H1 (cell line): ENCODE results near the gene TMPRSS4. TPM values are rescaled to one million over a fixed set of nuclear protein-coding genes. Genes with fewer than 3 reads are reported as not detected.
A peak's percentile ranks its signal among the peaks of the same experiment; 100 is the strongest.

ENCODE experiments used
- CTCF ChIA-PET: fragments of 300-600 bp; sonication (Branson Sonifier 250); formaldehyde crosslinking; loops from one replicate; lab custom pipeline; 2021; ENCODE audit not compliant: partially characterized antibody; lab: Charles Lee
- POLR2A ChIA-PET: fragments of 300-600 bp; sonication (Branson Sonifier 250); formaldehyde crosslinking; loops from one replicate; lab custom pipeline; 2021; ENCODE audit warnings: inconsistent platforms; ENCODE audit not compliant: partially characterized antibody; lab: Charles Lee
- DNase-seq, 2 experiments: peaks; one replicate each; pipeline versions ENCODE4 v3.0.0 to v3.0.0-alpha.2; 2010 to 2022; ENCODE audit warnings: low spot score in 2 of 2, low read depth in 1 of 2, mixed read lengths in 1 of 2
- FAIRE-seq: peaks from 2 replicates; lab custom pipeline; 2011; peaks lifted over from hg19 to GRCh38; lab: Jason Lieb, UNC
- H2AFZ ChIP-seq: 2 replicates; pipeline ENCODE4 v1.8.1; 2012; ENCODE audit warnings: low read length, inconsistent platforms
- H2AK5ac ChIP-seq: 2 replicates; pipeline ENCODE4 v1.6.1; 2013; ENCODE audit warnings: low read depth, low read length
- H2BK120ac ChIP-seq: replicated peaks from 2 replicates; pipeline ENCODE3; 2013; ENCODE audit warnings: low read depth, low read length, inconsistent platforms
- H2BK12ac ChIP-seq: 2 replicates; pipeline ENCODE4 v1.6.1; 2013; ENCODE audit warnings: low read depth, low read length
- H2BK15ac ChIP-seq: 2 replicates; pipeline ENCODE4 v1.6.1; 2013; ENCODE audit warnings: low read length
- H2BK20ac ChIP-seq: 2 replicates; pipeline ENCODE4 v1.6.1; 2013; ENCODE audit warnings: low read length
- H2BK5ac ChIP-seq: 2 replicates; pipeline ENCODE4 v1.6.1; 2013; ENCODE audit warnings: low read depth, low read length
- H3K14ac ChIP-seq: 2 replicates; pipeline ENCODE4 v1.6.1; 2013; ENCODE audit warnings: inconsistent platforms; ENCODE audit not compliant: insufficient read length
- H3K18ac ChIP-seq: 2 replicates; pipeline ENCODE4 v1.6.1; 2013; ENCODE audit warnings: low read length; ENCODE audit errors: extremely low read depth
- H3K23ac ChIP-seq: 2 replicates; pipeline ENCODE4 v1.6.1; 2013; ENCODE audit warnings: inconsistent platforms; ENCODE audit not compliant: insufficient read length
- H3K23me2 ChIP-seq: 2 replicates; pipeline ENCODE4 v1.6.1; 2013; ENCODE audit warnings: low read depth, low read length
- H3K27ac ChIP-seq: 2 replicates; pipeline ENCODE4 v1.6.1; 2011; ENCODE audit warnings: low read depth, low read length, inconsistent platforms
- H3K27me3 ChIP-seq, 4 experiments: replicated peaks in 1 of 4; 1 replicate in 1 of 4; 2 replicates in 3 of 4; pipeline versions ENCODE4 v1.6.1 to v1.8.1; 2011 to 2013; ENCODE audit warnings: low read length in 3 of 4, mild to moderate bottlenecking in 3 of 4, inconsistent platforms in 2 of 4, mixed read lengths in 2 of 4, moderate library complexity in 1 of 4; ENCODE audit not compliant: control insufficient read depth in 3 of 4, insufficient read depth in 3 of 4; ENCODE audit errors: extremely low read depth in 1 of 4
- H3K36me3 ChIP-seq, 4 experiments: 2 replicates each; pipeline versions ENCODE4 v1.6.1 to v1.8.1; 2011 to 2013; ENCODE audit warnings: mild to moderate bottlenecking in 4 of 4, low read length in 3 of 4, moderate library complexity in 2 of 4, control low read depth in 1 of 4, inconsistent platforms in 1 of 4; ENCODE audit not compliant: insufficient read depth in 4 of 4, control insufficient read depth in 2 of 4
- H3K4ac ChIP-seq: replicated peaks from 2 replicates; pipeline ENCODE3; 2013; ENCODE audit warnings: low read length, low read depth, mixed read lengths, inconsistent platforms; ENCODE audit not compliant: insufficient read length
- H3K4me1 ChIP-seq, 4 experiments: replicated peaks in 1 of 4; 1 replicate in 1 of 4; 2 replicates in 3 of 4; pipeline versions ENCODE4 v1.6.1 to v1.8.1; 2011 to 2013; ENCODE audit warnings: low read length in 3 of 4, inconsistent platforms in 2 of 4, mixed read lengths in 1 of 4; ENCODE audit not compliant: insufficient read depth in 4 of 4, control insufficient read depth in 3 of 4
- H3K4me2 ChIP-seq, 2 experiments: 2 replicates each; pipeline versions ENCODE4 v1.6.1 to v1.8.1; 2011 to 2013; ENCODE audit warnings: low read depth in 2 of 2, low read length in 2 of 2, control low read depth in 1 of 2, inconsistent platforms in 1 of 2, mild to moderate bottlenecking in 1 of 2; ENCODE audit not compliant: insufficient read depth in 1 of 2
- H3K4me3 ChIP-seq, 4 experiments: fragments of 200-600, 300-600 bp in 1 of 4; sonication (generic), shearing (Covaris generic), sonication (Bioruptor Twin) in 1 of 4; 2 replicates each; pipeline versions ENCODE4 v1.5.1 to v1.8.1; 2011 to 2016; ENCODE audit warnings: low read length in 4 of 4, low read depth in 3 of 4, control low read depth in 2 of 4, inconsistent platforms in 2 of 4, mild to moderate bottlenecking in 2 of 4, mixed read lengths in 1 of 4, moderate library complexity in 1 of 4; ENCODE audit not compliant: insufficient read depth in 2 of 4; ENCODE audit errors: extremely low read depth in 1 of 4
- H3K56ac ChIP-seq: replicated peaks from 2 replicates; pipeline ENCODE3; 2013; ENCODE audit warnings: low read depth, mild to moderate bottlenecking, mixed read lengths, low read length, inconsistent platforms; ENCODE audit not compliant: insufficient read length
- H3K79me1 ChIP-seq: 2 replicates; pipeline ENCODE4 v1.6.1; 2013; ENCODE audit warnings: low read depth, low read length, control low read depth
- H3K79me2 ChIP-seq, 2 experiments: 2 replicates each; pipeline versions ENCODE4 v1.6.1 to v1.8.1; 2012 to 2013; ENCODE audit warnings: low read length in 2 of 2, mild to moderate bottlenecking in 2 of 2, inconsistent platforms in 1 of 2; ENCODE audit not compliant: insufficient read depth in 2 of 2, control insufficient read depth in 1 of 2
- H3K9ac ChIP-seq, 4 experiments: replicated peaks in 1 of 4; 1 replicate in 1 of 4; 2 replicates in 3 of 4; pipeline versions ENCODE4 v1.6.1 to v1.8.1; 2011 to 2013; ENCODE audit warnings: low read depth in 3 of 4, low read length in 3 of 4, control low read depth in 2 of 4, mild to moderate bottlenecking in 2 of 4, moderate library complexity in 2 of 4, inconsistent platforms in 1 of 4; ENCODE audit errors: extremely low read depth in 1 of 4
- H3K9me3 ChIP-seq, 2 experiments: 2 replicates each; pipeline versions ENCODE4 v1.6.1 to v1.8.1; 2012 to 2013; ENCODE audit warnings: mild to moderate bottlenecking in 2 of 2, moderate library complexity in 2 of 2, control low read depth in 1 of 2, inconsistent platforms in 1 of 2, low read depth in 1 of 2, low read length in 1 of 2, mixed read lengths in 1 of 2; ENCODE audit not compliant: insufficient read depth in 2 of 2
- H4K20me1 ChIP-seq, 2 experiments: replicated peaks in 1 of 2; 2 replicates each; pipeline versions ENCODE3 to v1.8.1; 2011 to 2013; ENCODE audit warnings: inconsistent platforms in 2 of 2, low read length in 2 of 2, mild to moderate bottlenecking in 1 of 2; ENCODE audit not compliant: insufficient read depth in 2 of 2, control insufficient read depth in 1 of 2
- H4K5ac ChIP-seq: 2 replicates; pipeline ENCODE4 v1.6.1; 2013; ENCODE audit warnings: low read length, low read depth, mixed read lengths, inconsistent platforms; ENCODE audit not compliant: insufficient read length
- H4K8ac ChIP-seq: 2 replicates; pipeline ENCODE4 v1.8.0; 2013; ENCODE audit warnings: mild to moderate bottlenecking, moderate library complexity, low read length, inconsistent platforms; ENCODE audit not compliant: insufficient read depth; ENCODE audit errors: extremely low read depth
- H4K91ac ChIP-seq: replicated peaks from 2 replicates; pipeline ENCODE3; 2013; ENCODE audit warnings: low read length, mixed read lengths, inconsistent platforms; ENCODE audit not compliant: insufficient read length
- POU5F1 ChIP-seq: IDR thresholded peaks from 2 replicates; pipeline ENCODE4 v1.6.1; 2011; ENCODE audit warnings: low read depth, mild to moderate bottlenecking, low read length, moderate library complexity
- WGBS, 2 experiments: shearing (Covaris generic) in 1 of 2; methylation state at CpG; one replicate each; pipeline versions ENCODE4 v1.1.6 to v1.1.7; 2013 to 2015; ENCODE audit warnings: low lambda C conversion rate in 2 of 2, mixed read lengths in 2 of 2, inconsistent platforms in 1 of 2, low coverage in 1 of 2, missing lambda C conversion rate in 1 of 2; ENCODE audit not compliant: insufficient replicate concordance in 2 of 2, insufficient coverage in 1 of 2, insufficient read length in 1 of 2; ENCODE audit errors: extremely low coverage in 1 of 2, missing lambda C conversion rate in 1 of 2; 5-methylcytosine and 5-hydroxymethylcytosine counted together
- polyA plus RNA-seq, 7 experiments: library from polyadenylated mRNA; depleted of rRNA in 3 of 7; stranded (reverse) in 5 of 7; unstranded in 2 of 7; fragments of >200 nt in 5 of 7; fragments of 200-250 nt in 2 of 7; gene quantifications; 1 replicate in 5 of 7; 2 replicates in 1 of 7; 4 replicates in 1 of 7; pipeline versions ENCODE4 v1.2.1 to v1.2.3, GENCODE V29; 2011 to 2013; ENCODE audit warnings: missing spikeins in 2 of 7, mixed read lengths in 2 of 7
- total RNA-seq: library from RNA; stranded (reverse); fragmentation: NEBNext Ultra II Directional; extraction: Animal tissue kit (Norgen Biotek cat#: 25700); gene quantifications from 2 replicates; pipeline ENCODE4 v1.2.1, GENCODE V29; 2021
- TF ChIP-seq, protein P1 (sequence below): IDR thresholded peaks from 2 replicates; pipeline ENCODE4 v1.6.1; 2012; ENCODE audit warnings: inconsistent platforms

Gene TMPRSS4
- total and polyA plus RNA-seq, 2 of the 8 experiments (the other 6 are each of a cell fraction or from before 2014, with no cell fraction given) = 0.11 to 0.58 TPM

- Histone ChIP-seq H3K79me1 (no peaks in the 10 kb centered on the region), H3K27ac (no peak overlapping the region), H3K4me1 (peaks cover 4 to 42% (median 24%) of the 10 kb centered on the region in 4 experiments), H4K91ac (no peak overlapping the region), H3K18ac (no peak overlapping the region), H3K4me2 (peak overlapping the region in 1 of 2 experiments; percentile 22; a peak in 1 of 4 replicates), H3K14ac (no peak overlapping the region), H3K4ac (no peak overlapping the region), H2AFZ (no peak overlapping the region), H4K5ac (no peak overlapping the region), H4K20me1 (peaks cover 0 to 3% of the 10 kb centered on the region in 2 experiments), H3K4me3 (no peak overlapping the region), H2BK5ac (no peak overlapping the region; the same call in 1 of the 2 replicates), H2BK20ac (no peak overlapping the region), H2BK15ac (0 out of 2 replicates have a peak overlapping the region, but pooled peaks have one; percentile 81), H3K9me3 (no peaks in the 10 kb centered on the region), H3K79me2 (no peaks in the 10 kb centered on the region), H3K23ac (no peak overlapping the region), H2AK5ac (peak overlapping the region; percentile 28; the same call in 1 of the 2 replicates), H3K27me3 (peaks cover 20 to 59% (median 50%) of the 10 kb centered on the region in 4 experiments), H4K8ac (no peak overlapping the region; the same call in none of the 2 replicates), H3K36me3 (no peaks in the 10 kb centered on the region), H2BK12ac (no peak overlapping the region), H3K23me2 (peaks cover 18% of the 10 kb centered on the region), H3K9ac (no peak overlapping the region), H3K56ac (no peak overlapping the region), H2BK120ac (no peak overlapping the region)
- CTCF ChIA-PET = interaction anchor here (0.5 to 12.7 kb wide), 7 partner anchors 21 to 146 kb away, joined by 3 to 245 read pairs (median 4); partner anchors contain the start of gene MPZL3
- DNase-seq = no peak
- WGBS, 2 experiments = 18% methylated on average over 1 of the region's 1 CpG; no CpG with 5 or more reads in 1 of the 2 experiments
- FAIRE-seq = no peak
- POLR2A ChIA-PET = interaction anchor here (0.9 to 1.2 kb wide), 3 partner anchors 21 to 27 kb away, joined by 3 to 7 read pairs (median 3); partner anchors contain the start of gene SCN2B
- TF ChIP-seq POU5F1 = no peak
- TF ChIP-seq, protein P1, sequence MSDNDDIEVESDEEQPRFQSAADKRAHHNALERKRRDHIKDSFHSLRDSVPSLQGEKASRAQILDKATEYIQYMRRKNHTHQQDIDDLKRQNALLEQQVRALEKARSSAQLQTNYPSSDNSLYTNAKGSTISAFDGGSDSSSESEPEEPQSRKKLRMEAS = peak; percentile 16; the same call in 1 of the 2 replicates
These were observed 72.6 kb downstream of the TMPRSS4 start for GRCh38 chr11:118149493-118149892.
